Liver (tissue), 9 donors: ENCODE results near the gene PPP4R4. TPM values are rescaled to one million over a fixed set of nuclear protein-coding genes. Genes with fewer than 3 reads are reported as not detected.

Experiments used
- DNase-seq: peaks from one replicate; pipeline ENCODE4 v3.0.0-alpha.2; 2017; ENCODE audit warnings: low spot score
- H3K27ac ChIP-seq, 2 donors: one replicate each; pipeline ENCODE4 v1.7.0; 2013; ENCODE audit warnings: inconsistent platforms in 2 of 2, low read length in 2 of 2, control low read depth in 1 of 2, low read depth in 1 of 2, mild to moderate bottlenecking in 1 of 2
- H3K27me3 ChIP-seq, 4 donors: one replicate each; pipeline versions ENCODE4 v1.6.1 to v1.7.0; 2013; ENCODE audit warnings: low read length in 3 of 4, inconsistent platforms in 1 of 4, mild to moderate bottlenecking in 1 of 4, moderate library complexity in 1 of 4; ENCODE audit not compliant: control insufficient read depth in 4 of 4, insufficient read depth in 4 of 4
- H3K36me3 ChIP-seq, 4 donors: one replicate each; pipeline versions ENCODE4 v1.6.1 to v1.7.0; 2013; ENCODE audit warnings: low read length in 3 of 4, mild to moderate bottlenecking in 3 of 4, low read depth in 1 of 4, moderate library complexity in 1 of 4; ENCODE audit not compliant: control insufficient read depth in 4 of 4, insufficient read depth in 3 of 4
- H3K4me1 ChIP-seq, 4 donors: one replicate each; pipeline versions ENCODE4 v1.6.1 to v1.7.0; 2013; ENCODE audit warnings: low read length in 3 of 4, mild to moderate bottlenecking in 3 of 4, moderate library complexity in 1 of 4; ENCODE audit not compliant: control insufficient read depth in 4 of 4, insufficient read depth in 4 of 4
- H3K4me3 ChIP-seq, 3 donors: one replicate each; pipeline versions ENCODE4 v1.6.1 to v1.7.0; 2013; ENCODE audit warnings: low read length in 3 of 3, control low read depth in 1 of 3, low read depth in 1 of 3, mild to moderate bottlenecking in 1 of 3
- H3K9ac ChIP-seq, 2 donors: one replicate each; pipeline ENCODE4 v1.7.0; 2013; ENCODE audit warnings: low read length in 2 of 2, mild to moderate bottlenecking in 2 of 2, moderate library complexity in 2 of 2, control low read depth in 1 of 2, low read depth in 1 of 2
- H3K9me3 ChIP-seq, 4 donors: one replicate each; pipeline versions ENCODE4 v1.6.1 to v1.7.0; 2013; ENCODE audit warnings: low read length in 3 of 4; ENCODE audit not compliant: control insufficient read depth in 4 of 4
- EGR1 ChIP-seq, 2 donors: IDR thresholded peaks; 2 replicates each; pipeline ENCODE4 v1.6.1; 2016 to 2018; ENCODE audit warnings: antibody characterized with exemption in 2 of 2, low read depth in 2 of 2
- FOXA1 ChIP-seq: IDR thresholded peaks from 2 replicates; pipeline ENCODE4 v1.6.1; 2016; ENCODE audit warnings: antibody characterized with exemption
- FOXA2 ChIP-seq: IDR thresholded peaks from 2 replicates; pipeline ENCODE4 v1.6.1; 2016; ENCODE audit warnings: antibody characterized with exemption
- GABPA ChIP-seq, 2 donors: IDR thresholded peaks in 1 of 2; conservative IDR thresholded peaks in 1 of 2; 2 replicates each; pipeline ENCODE4 v1.6.1; 2016; ENCODE audit warnings: antibody characterized with exemption in 2 of 2, mild to moderate bottlenecking in 1 of 2, moderate library complexity in 1 of 2
- HNF4A ChIP-seq, 2 donors: conservative IDR thresholded peaks; 2 replicates each; pipeline ENCODE4 v1.6.1; 2016; ENCODE audit warnings: antibody characterized with exemption in 2 of 2, mild to moderate bottlenecking in 2 of 2
- HNF4G ChIP-seq: IDR thresholded peaks from 2 replicates; pipeline ENCODE4 v1.6.1; 2016; ENCODE audit warnings: antibody characterized with exemption
- JUND ChIP-seq, 2 donors: IDR thresholded peaks; 2 replicates each; pipeline ENCODE4 v1.6.1; 2016; ENCODE audit warnings: antibody characterized with exemption in 2 of 2
- NR2F2 ChIP-seq: IDR thresholded peaks from 2 replicates; pipeline ENCODE4 v1.6.1; 2016; ENCODE audit warnings: antibody characterized with exemption
- RAD21 ChIP-seq, 2 donors: IDR thresholded peaks; 2 replicates each; pipeline ENCODE4 v1.6.1; 2016; ENCODE audit warnings: antibody characterized with exemption in 2 of 2, mild to moderate bottlenecking in 2 of 2
- RXRA ChIP-seq, 2 donors: IDR thresholded peaks; 2 replicates each; pipeline ENCODE4 v1.6.1; 2017 to 2018; ENCODE audit warnings: antibody characterized with exemption in 2 of 2, mild to moderate bottlenecking in 1 of 2
- SP1 ChIP-seq: IDR thresholded peaks from 2 replicates; pipeline ENCODE4 v1.6.1; 2018; ENCODE audit warnings: antibody characterized with exemption, mild to moderate bottlenecking
- TAF1 ChIP-seq: conservative IDR thresholded peaks from 2 replicates; pipeline ENCODE4 v1.6.1; 2016; ENCODE audit warnings: antibody characterized with exemption, mild to moderate bottlenecking
- YY1 ChIP-seq: IDR thresholded peaks from 2 replicates; pipeline ENCODE4 v1.6.1; 2016; ENCODE audit warnings: antibody characterized with exemption, mild to moderate bottlenecking
- WGBS: extraction: QIAGEN DNeasy Blood & Tissue Kit; methylation state at CpG from one replicate; pipeline ENCODE4 v1.1.7; 2013; 5-methylcytosine and 5-hydroxymethylcytosine counted together
- polyA plus RNA-seq, 2 donors: library from polyadenylated mRNA; stranded (reverse) in 1 of 2; unstranded in 1 of 2; fragments of 200-250 nt in 1 of 2; fragments of >200 nt in 1 of 2; fragmentation: Nextera tagmentation in 1 of 2; extraction: Ambion mirVana in 1 of 2; gene quantifications; one replicate each; pipeline versions ENCODE4 v1.2.1 to v1.2.3, GENCODE V29; 2013 to 2015
- total RNA-seq, 2 donors: library from RNA; depleted of rRNA; stranded (reverse); fragments of >200 nt; gene quantifications; one replicate each; pipeline ENCODE4 v1.2.3, GENCODE V29; 2014
- TF ChIP-seq, protein P1 (sequence below): IDR thresholded peaks from 2 replicates; pipeline ENCODE4 v1.6.1; 2016; ENCODE audit warnings: antibody characterized with exemption
- TF ChIP-seq, protein P2 (sequence below): fragments of 150-350 bp; IDR thresholded peaks from 2 replicates; pipeline ENCODE4 v1.5.1; 2017; ENCODE audit warnings: improper control_type of control experiment, low read depth, low read length; ENCODE audit not compliant: missing input control
- TF ChIP-seq, protein P3 (sequence below): IDR thresholded peaks from 2 replicates; pipeline ENCODE4 v1.6.1; 2016; ENCODE audit warnings: antibody characterized with exemption
- TF ChIP-seq, protein P4 (sequence below): IDR thresholded peaks from 2 replicates; pipeline ENCODE4 v1.6.1; 2016; ENCODE audit warnings: antibody characterized with exemption, mild to moderate bottlenecking
- donor health status: healthy.
- donor health status: healthy.
- donor health status: healthy.
- donor health status: healthy.
- donor health status: healthy.

The PPP4R4 gene
- total and polyA plus RNA-seq, 4 donors, result 0.52 to 2.4 (median 0.99) TPM

DNA sequence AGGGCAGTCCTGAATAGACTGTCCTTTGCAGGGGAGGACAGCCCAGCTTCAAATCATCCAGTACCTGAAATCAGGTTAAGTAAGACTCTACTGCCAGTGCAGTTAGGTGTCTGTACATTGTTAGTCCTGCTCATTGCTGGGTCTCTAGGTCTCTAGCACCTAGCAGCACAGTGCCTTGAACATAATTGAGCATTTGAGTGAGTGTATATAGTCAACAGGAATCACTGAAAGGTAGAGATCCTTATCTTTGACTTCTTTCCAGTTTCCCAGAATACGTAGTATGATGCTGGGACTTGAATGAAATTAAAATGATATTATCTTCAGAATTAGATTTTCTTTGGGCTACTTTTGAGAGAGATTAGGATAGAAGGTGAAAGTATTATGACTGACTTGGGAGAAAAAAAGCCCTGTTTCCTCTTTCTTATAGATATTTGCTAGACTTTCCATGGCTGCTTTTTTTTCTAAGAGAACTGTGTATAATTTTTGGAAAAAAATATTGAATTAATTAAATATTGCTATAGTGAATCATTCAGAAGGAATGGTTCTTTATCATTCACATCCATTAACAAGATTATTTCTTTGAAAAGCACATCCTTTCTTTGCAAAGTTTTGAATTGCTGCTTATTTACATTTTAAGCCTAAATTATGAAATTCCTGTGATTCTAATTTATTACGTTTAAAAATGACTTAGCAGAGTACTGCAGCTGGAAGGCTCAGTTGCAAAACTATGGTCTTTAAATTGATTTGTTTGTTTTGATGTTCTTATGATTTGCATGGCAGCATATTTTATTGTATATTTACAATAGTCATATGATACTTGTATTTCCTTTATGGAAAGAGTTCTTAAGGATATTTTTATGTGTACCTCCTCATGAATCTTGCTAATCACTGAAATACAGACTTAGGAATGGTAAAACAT is 51.6 kb downstream of the PPP4R4 start:
- WGBS, result 78% methylated on average over 2 of the region's 2 CpGs
- DNase-seq, result no peak
- Histone ChIP-seq H3K36me3 (no peaks in the 10 kb centered on the region), H3K27ac (no peak overlapping the region), H3K9me3 (peaks cover 0 to 9% (median 1%) of the 10 kb centered on the region in 4 donors), H3K4me1 (no peaks in the 10 kb centered on the region), H3K4me3 (no peak overlapping the region), H3K27me3 (no peaks in the 10 kb centered on the region), H3K9ac (no peak overlapping the region)
- TF ChIP-seq SP1 (no peak), RAD21 (IDR thresholded peaks at IDR 0.05) (no peak), YY1 (no peak), HNF4A (conservative IDR thresholded peaks at IDR 0.05) (no peak), NR2F2 (no peak), RXRA (IDR thresholded peaks at IDR 0.05) (no peak), FOXA1 (no peak), TAF1 (no peak), EGR1 (IDR thresholded peaks at IDR 0.05; ENCODE audit: low read depth in 2 of 2) (no peak), GABPA (IDR thresholded peaks at IDR 0.05 in 1 of 2, conservative IDR thresholded peaks at IDR 0.05 in 1 of 2) (no peak), HNF4G (no peak), JUND (IDR thresholded peaks at IDR 0.05) (no peak), FOXA2 (no peak)
- TF ChIP-seq, protein P1, sequence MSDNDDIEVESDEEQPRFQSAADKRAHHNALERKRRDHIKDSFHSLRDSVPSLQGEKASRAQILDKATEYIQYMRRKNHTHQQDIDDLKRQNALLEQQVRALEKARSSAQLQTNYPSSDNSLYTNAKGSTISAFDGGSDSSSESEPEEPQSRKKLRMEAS, result no peak
- TF ChIP-seq, protein P2, sequence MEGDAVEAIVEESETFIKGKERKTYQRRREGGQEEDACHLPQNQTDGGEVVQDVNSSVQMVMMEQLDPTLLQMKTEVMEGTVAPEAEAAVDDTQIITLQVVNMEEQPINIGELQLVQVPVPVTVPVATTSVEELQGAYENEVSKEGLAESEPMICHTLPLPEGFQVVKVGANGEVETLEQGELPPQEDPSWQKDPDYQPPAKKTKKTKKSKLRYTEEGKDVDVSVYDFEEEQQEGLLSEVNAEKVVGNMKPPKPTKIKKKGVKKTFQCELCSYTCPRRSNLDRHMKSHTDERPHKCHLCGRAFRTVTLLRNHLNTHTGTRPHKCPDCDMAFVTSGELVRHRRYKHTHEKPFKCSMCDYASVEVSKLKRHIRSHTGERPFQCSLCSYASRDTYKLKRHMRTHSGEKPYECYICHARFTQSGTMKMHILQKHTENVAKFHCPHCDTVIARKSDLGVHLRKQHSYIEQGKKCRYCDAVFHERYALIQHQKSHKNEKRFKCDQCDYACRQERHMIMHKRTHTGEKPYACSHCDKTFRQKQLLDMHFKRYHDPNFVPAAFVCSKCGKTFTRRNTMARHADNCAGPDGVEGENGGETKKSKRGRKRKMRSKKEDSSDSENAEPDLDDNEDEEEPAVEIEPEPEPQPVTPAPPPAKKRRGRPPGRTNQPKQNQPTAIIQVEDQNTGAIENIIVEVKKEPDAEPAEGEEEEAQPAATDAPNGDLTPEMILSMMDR, result no peak
- TF ChIP-seq, protein P3, sequence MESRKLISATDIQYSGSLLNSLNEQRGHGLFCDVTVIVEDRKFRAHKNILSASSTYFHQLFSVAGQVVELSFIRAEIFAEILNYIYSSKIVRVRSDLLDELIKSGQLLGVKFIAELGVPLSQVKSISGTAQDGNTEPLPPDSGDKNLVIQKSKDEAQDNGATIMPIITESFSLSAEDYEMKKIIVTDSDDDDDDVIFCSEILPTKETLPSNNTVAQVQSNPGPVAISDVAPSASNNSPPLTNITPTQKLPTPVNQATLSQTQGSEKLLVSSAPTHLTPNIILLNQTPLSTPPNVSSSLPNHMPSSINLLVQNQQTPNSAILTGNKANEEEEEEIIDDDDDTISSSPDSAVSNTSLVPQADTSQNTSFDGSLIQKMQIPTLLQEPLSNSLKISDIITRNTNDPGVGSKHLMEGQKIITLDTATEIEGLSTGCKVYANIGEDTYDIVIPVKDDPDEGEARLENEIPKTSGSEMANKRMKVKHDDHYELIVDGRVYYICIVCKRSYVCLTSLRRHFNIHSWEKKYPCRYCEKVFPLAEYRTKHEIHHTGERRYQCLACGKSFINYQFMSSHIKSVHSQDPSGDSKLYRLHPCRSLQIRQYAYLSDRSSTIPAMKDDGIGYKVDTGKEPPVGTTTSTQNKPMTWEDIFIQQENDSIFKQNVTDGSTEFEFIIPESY, result no peak
- TF ChIP-seq, protein P4, sequence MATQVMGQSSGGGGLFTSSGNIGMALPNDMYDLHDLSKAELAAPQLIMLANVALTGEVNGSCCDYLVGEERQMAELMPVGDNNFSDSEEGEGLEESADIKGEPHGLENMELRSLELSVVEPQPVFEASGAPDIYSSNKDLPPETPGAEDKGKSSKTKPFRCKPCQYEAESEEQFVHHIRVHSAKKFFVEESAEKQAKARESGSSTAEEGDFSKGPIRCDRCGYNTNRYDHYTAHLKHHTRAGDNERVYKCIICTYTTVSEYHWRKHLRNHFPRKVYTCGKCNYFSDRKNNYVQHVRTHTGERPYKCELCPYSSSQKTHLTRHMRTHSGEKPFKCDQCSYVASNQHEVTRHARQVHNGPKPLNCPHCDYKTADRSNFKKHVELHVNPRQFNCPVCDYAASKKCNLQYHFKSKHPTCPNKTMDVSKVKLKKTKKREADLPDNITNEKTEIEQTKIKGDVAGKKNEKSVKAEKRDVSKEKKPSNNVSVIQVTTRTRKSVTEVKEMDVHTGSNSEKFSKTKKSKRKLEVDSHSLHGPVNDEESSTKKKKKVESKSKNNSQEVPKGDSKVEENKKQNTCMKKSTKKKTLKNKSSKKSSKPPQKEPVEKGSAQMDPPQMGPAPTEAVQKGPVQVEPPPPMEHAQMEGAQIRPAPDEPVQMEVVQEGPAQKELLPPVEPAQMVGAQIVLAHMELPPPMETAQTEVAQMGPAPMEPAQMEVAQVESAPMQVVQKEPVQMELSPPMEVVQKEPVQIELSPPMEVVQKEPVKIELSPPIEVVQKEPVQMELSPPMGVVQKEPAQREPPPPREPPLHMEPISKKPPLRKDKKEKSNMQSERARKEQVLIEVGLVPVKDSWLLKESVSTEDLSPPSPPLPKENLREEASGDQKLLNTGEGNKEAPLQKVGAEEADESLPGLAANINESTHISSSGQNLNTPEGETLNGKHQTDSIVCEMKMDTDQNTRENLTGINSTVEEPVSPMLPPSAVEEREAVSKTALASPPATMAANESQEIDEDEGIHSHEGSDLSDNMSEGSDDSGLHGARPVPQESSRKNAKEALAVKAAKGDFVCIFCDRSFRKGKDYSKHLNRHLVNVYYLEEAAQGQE, result no peak
